Measurements from ENCODE around the gene RALGPS1. TPM values are rescaled to one million over a fixed set of nuclear protein-coding genes. Genes with fewer than 3 reads are reported as not detected.

The RALGPS1 gene
- polyA plus RNA-seq, 3 donors: 0.60 to 4.6 (median 1.3) TPM

GRCh38 chr9:127213859-127214258 is 299.3 kb downstream of the RALGPS1 start:
- intact Hi-C loops (cut with micrococcal nuclease): no loop called here
- Histone ChIP-seq H3K27me3 (ENCODE audit: control insufficient read depth in 2 of 2, insufficient read depth in 2 of 2, low read length in 2 of 2) (no peaks in the 10 kb centered on the region), H3K4me2 (replicated peaks; ENCODE audit: extremely low read depth, low read length, poor library complexity, severe bottlenecking) (no peak overlapping the region), H2AFZ (ENCODE audit: insufficient read depth, low read depth, low read length, poor library complexity, severe bottlenecking) (no peak overlapping the region), H3K4me3 (replicated peaks in 1 of 3; ENCODE audit: low read depth in 2 of 3, low read length in 3 of 3) (no peak overlapping the region), H3K36me3 (replicated peaks in 1 of 2; ENCODE audit: control insufficient read depth in 1 of 2, insufficient read depth in 2 of 2, low read length in 2 of 2) (no peaks in the 10 kb centered on the region), H3K9me3 (replicated peaks in 1 of 2; ENCODE audit: control insufficient read depth in 1 of 2, insufficient read depth in 1 of 2, low read length in 2 of 2) (no peaks in the 10 kb centered on the region), H3K4me1 (ENCODE audit: control insufficient read depth in 1 of 2, insufficient read depth in 2 of 2, low read length in 2 of 2) (no peaks in the 10 kb centered on the region), H3K79me2 (ENCODE audit: insufficient read depth, low read length) (no peaks in the 10 kb centered on the region), H4K20me1 (ENCODE audit: insufficient read depth, low read length) (no peaks in the 10 kb centered on the region), H3K9ac (ENCODE audit: insufficient read depth, low read length, poor library complexity, severe bottlenecking) (no peak overlapping the region), H3K27ac (ENCODE audit: low read depth in 1 of 2, low read length in 2 of 2) (no peak overlapping the region)
- TF ChIP-seq, protein P1, sequence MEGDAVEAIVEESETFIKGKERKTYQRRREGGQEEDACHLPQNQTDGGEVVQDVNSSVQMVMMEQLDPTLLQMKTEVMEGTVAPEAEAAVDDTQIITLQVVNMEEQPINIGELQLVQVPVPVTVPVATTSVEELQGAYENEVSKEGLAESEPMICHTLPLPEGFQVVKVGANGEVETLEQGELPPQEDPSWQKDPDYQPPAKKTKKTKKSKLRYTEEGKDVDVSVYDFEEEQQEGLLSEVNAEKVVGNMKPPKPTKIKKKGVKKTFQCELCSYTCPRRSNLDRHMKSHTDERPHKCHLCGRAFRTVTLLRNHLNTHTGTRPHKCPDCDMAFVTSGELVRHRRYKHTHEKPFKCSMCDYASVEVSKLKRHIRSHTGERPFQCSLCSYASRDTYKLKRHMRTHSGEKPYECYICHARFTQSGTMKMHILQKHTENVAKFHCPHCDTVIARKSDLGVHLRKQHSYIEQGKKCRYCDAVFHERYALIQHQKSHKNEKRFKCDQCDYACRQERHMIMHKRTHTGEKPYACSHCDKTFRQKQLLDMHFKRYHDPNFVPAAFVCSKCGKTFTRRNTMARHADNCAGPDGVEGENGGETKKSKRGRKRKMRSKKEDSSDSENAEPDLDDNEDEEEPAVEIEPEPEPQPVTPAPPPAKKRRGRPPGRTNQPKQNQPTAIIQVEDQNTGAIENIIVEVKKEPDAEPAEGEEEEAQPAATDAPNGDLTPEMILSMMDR (IDR thresholded peaks at IDR 0.05): no peak
- no peaks in the 10 kb centered on the region for H3K9me3 Mint-ChIP-seq
- peak overlapping the region in 1 of 2 donors; percentile 46 for H3K4me3 Mint-ChIP-seq
- peaks cover 6 to 10% (median 7%) of the 10 kb centered on the region in 3 donors for H3K27me3 Mint-ChIP-seq (ENCODE audit: low read depth in 3 of 3)
- no peaks in the 10 kb centered on the region for H3K36me3 Mint-ChIP-seq
- DNase-seq: no peak
- WGBS (ENCODE audit: insufficient coverage): 100% methylated on average over 2 of the region's 4 CpGs
- H3K4me1 Mint-ChIP-seq: peaks cover 2% of the 10 kb centered on the region
- no peak overlapping the region for H3K27ac Mint-ChIP-seq

DNA sequence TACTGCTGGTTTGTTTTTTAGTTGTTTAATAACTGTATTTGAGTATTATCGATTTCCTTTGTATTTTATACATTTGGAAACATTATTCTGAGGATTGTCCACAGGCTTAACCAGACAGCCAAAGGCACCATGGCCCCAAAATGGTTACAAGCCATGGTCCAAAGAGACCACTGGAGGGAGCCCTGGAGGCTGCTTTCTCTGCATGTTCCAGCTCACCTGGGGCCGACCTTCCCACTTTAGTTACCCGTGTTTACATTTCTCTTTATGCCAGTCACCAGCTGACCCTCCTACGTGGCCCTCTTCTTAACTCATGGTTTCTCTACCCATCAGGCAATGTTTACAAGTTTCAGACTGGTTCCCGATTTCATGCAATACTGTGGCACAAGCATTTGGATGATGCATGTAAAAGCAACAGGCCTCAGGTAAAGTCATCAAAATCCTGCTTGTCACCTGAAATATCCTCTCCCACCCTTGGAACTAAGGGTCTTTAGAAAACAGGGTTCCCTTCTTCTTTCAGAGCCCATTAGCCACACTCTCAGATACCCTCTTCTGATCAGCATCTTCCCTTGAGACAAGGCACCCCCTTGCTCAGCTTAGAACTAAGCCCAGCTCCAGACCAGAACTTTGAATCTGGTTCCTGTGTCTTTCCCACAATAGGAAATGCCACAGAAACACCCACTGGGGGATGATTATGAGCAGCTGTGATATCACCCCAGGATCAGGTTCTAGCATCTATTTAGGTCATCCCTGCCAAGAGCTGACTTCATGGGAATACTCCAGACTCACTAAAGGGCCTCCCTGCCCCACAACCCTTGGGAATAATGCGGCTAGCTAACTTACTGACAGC is 300.1 kb downstream of the RALGPS1 start:
- Mint-ChIP-seq H3K27ac (no peak overlapping the region), H3K9me3 (no peaks in the 10 kb centered on the region)

More for the DNA sequence above, 300.1 kb downstream of the RALGPS1 start:
- H3K4me1 Mint-ChIP-seq: peaks cover 7% of the 10 kb centered on the region
- Histone ChIP-seq H3K27me3 (ENCODE audit: control insufficient read depth in 2 of 2, insufficient read depth in 2 of 2, low read length in 2 of 2) (no peaks in the 10 kb centered on the region), H3K4me2 (replicated peaks; ENCODE audit: extremely low read depth, low read length, poor library complexity, severe bottlenecking) (no peak overlapping the region), H3K27ac (ENCODE audit: low read depth in 1 of 2, low read length in 2 of 2) (no peak overlapping the region), H2AFZ (ENCODE audit: insufficient read depth, low read depth, low read length, poor library complexity, severe bottlenecking) (no peak overlapping the region), H3K4me1 (ENCODE audit: control insufficient read depth in 1 of 2, insufficient read depth in 2 of 2, low read length in 2 of 2) (peaks cover 4 to 5% of the 10 kb centered on the region in 2 donors), H3K9me3 (replicated peaks in 1 of 2; ENCODE audit: control insufficient read depth in 1 of 2, insufficient read depth in 1 of 2, low read length in 2 of 2) (no peaks in the 10 kb centered on the region), H3K36me3 (replicated peaks in 1 of 2; ENCODE audit: control insufficient read depth in 1 of 2, insufficient read depth in 2 of 2, low read length in 2 of 2) (no peaks in the 10 kb centered on the region), H3K9ac (ENCODE audit: insufficient read depth, low read length, poor library complexity, severe bottlenecking) (no peak overlapping the region), H3K79me2 (ENCODE audit: insufficient read depth, low read length) (no peaks in the 10 kb centered on the region), H3K4me3 (replicated peaks in 1 of 3; ENCODE audit: low read depth in 2 of 3, low read length in 3 of 3) (no peak overlapping the region), H4K20me1 (ENCODE audit: insufficient read depth, low read length) (no peaks in the 10 kb centered on the region)
- H3K36me3 Mint-ChIP-seq: no peaks in the 10 kb centered on the region
- WGBS (ENCODE audit: insufficient coverage): 38% methylated on average over 5 of the region's 6 CpGs
- TF ChIP-seq, protein P1 (IDR thresholded peaks at IDR 0.05): peak; percentile 84
- H3K4me3 Mint-ChIP-seq: no peak overlapping the region
- intact Hi-C loops (cut with micrococcal nuclease): no loop called here
- peaks cover 4 to 10% (median 7%) of the 10 kb centered on the region in 3 donors for H3K27me3 Mint-ChIP-seq (ENCODE audit: low read depth in 3 of 3)
- DNase-seq: peak; percentile 18 to 30 (median 22)

Data from CD14-positive monocyte (primary cell).